IPS DF 6.9 (cell line): ENCODE measurements around the gene PLCE1.

Source experiments
- DNase-seq: peaks from one replicate; pipeline ENCODE4 v3.0.0-alpha.2; 2013; ENCODE audit warnings: low read depth, low spot score
- H3K27ac ChIP-seq: one replicate; pipeline ENCODE4 v1.5.1; 2013; ENCODE audit warnings: low read length, control low read depth
- H3K27me3 ChIP-seq: 2 replicates; pipeline ENCODE4 v1.6.1; 2013; ENCODE audit warnings: mild to moderate bottlenecking, low read length; ENCODE audit not compliant: control insufficient read depth, insufficient read depth
- H3K36me3 ChIP-seq: 2 replicates; pipeline ENCODE4 v1.6.1; 2013; ENCODE audit warnings: low read length; ENCODE audit not compliant: control insufficient read depth, insufficient read depth
- H3K4me1 ChIP-seq: 2 replicates; pipeline ENCODE4 v1.6.1; 2013; ENCODE audit warnings: low read length; ENCODE audit not compliant: control insufficient read depth, insufficient read depth
- H3K4me3 ChIP-seq: 2 replicates; pipeline ENCODE4 v1.5.1; 2013; ENCODE audit warnings: mild to moderate bottlenecking, low read length
- H3K9me3 ChIP-seq: 2 replicates; pipeline ENCODE4 v1.6.1; 2013; ENCODE audit warnings: low read length, inconsistent platforms; ENCODE audit not compliant: control insufficient read depth, insufficient read depth
- WGBS: extraction: QIAGEN DNeasy Blood & Tissue Kit; methylation state at CpG from one replicate; pipeline ENCODE4 v1.1.7; 2013; ENCODE audit warnings: mixed read lengths, missing lambda C conversion rate; ENCODE audit not compliant: insufficient read length, insufficient coverage; 5-methylcytosine and 5-hydroxymethylcytosine counted together

The PLCE1 gene

GRCh38 chr10:94038024-94038423 lies 44.3 kb downstream of the PLCE1 start:
- Histone ChIP-seq H3K27ac (no peak overlapping the region), H3K4me3 (no peak overlapping the region), H3K36me3 (no peaks in the 10 kb centered on the region), H3K4me1 (no peaks in the 10 kb centered on the region), H3K9me3 (no peaks in the 10 kb centered on the region), H3K27me3 (no peaks in the 10 kb centered on the region)
- no CpG with 5 or more reads among the region's 4 CpGs for WGBS
- DNase-seq, result no peak

DNA sequence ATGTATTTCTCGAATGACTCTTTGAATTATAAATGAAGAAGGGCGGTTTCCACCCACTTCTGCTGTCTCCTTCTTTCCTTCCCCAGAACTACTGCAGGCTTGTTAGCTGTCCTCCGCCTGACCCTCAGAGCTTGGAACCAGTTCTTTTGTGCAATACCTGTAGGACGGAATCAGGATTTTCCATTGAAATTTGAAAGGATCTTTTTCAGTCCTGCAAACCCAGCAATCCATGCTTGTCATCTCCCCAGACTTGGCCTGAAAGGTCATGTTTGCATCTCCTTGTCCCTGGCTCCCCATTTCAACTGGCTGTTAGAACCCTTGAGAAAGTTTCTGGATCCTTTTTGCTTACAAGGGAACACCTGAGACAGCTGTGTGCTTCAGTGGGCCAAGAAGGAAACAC lies 47.5 kb downstream of the PLCE1 start:
- no CpG with 5 or more reads among the region's 4 CpGs for WGBS
- H3K4me1 ChIP-seq, result no peaks in the 10 kb centered on the region
- no peaks in the 10 kb centered on the region for H3K9me3 ChIP-seq
- H3K27me3 ChIP-seq, result no peaks in the 10 kb centered on the region
- H3K27ac ChIP-seq, result no peak overlapping the region
- no peak overlapping the region for H3K4me3 ChIP-seq
- H3K36me3 ChIP-seq, result no peaks in the 10 kb centered on the region
- no peak for DNase-seq

DNA sequence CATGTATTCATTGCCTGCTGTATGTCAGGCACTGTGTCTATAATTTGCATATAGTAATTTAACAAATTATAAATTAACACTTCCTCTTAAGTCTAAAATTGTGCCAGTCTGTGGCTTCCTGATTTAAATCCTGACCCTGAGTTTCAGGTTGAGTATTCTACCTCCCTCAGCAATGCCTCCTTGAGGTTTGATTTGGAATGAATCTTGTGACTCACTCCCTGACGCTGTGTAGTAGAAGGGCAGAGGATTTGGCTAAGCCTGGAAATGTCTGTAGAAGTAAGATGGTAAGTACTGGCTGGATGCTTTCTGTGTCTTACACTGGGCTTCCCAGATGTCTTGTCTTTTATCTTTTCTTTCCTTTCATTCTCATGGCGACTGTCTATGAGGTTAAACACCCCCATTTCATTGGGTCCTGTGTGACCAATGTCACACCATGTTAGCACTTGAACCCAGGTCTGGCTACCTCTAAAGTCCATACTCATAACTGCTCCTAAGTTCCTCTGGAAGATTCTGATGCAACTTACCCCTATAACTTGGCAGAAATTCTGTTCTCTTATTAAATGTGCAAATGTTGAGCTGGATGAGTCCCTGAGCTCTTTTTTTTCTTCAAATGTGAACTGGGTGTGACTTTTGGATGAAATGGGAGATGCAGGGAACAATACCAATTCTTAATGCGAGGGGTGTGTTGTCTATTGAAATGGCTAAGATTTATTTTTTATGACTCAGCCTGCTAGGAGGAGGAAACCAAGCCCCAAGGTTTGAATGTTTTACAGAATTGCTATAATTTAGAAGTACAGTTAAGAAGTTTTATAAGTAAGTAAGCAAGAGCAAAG lies 48.5 kb downstream of the PLCE1 start:
- Histone ChIP-seq H3K4me1 (no peaks in the 10 kb centered on the region), H3K4me3 (no peak overlapping the region), H3K27me3 (no peaks in the 10 kb centered on the region), H3K36me3 (no peaks in the 10 kb centered on the region), H3K9me3 (no peaks in the 10 kb centered on the region), H3K27ac (no peak overlapping the region)
- no peak for DNase-seq
- no CpG with 5 or more reads among the region's 3 CpGs for WGBS

DNA sequence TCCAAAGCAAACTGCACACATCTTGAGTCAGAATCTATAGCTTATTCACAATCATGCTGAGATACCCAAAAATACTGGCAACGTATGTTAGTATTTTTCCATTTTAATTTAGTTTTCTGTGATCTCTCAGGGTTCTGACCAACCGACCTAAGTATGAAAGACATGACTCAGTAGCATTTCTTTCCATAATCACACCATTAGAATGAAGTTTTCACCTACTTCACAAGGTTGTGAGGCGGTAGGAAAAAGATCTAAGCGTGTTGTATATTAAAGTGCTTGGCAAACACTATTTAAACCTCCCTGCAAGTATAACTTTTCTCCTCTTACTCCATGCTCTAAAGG lies 49.1 kb downstream of the PLCE1 start:
- Histone ChIP-seq H3K4me3 (no peak overlapping the region), H3K4me1 (no peaks in the 10 kb centered on the region), H3K9me3 (no peaks in the 10 kb centered on the region), H3K27me3 (no peaks in the 10 kb centered on the region), H3K27ac (no peak overlapping the region), H3K36me3 (no peaks in the 10 kb centered on the region)
- WGBS, result no CpG with 5 or more reads among the region's 4 CpGs
- DNase-seq, result no peak
